SU-DHL-6 (cell line): ENCODE measurements around the gene PALMD.

Source experiments
- EZH2phosphoT487 ChIP-seq: fragments of 200-600 bp; sonication (generic), shearing (Covaris generic); conservative IDR thresholded peaks from 2 replicates; pipeline ENCODE4 v1.6.1; 2018; ENCODE audit warnings: mild to moderate bottlenecking, antibody characterized with exemption, low read length, moderate library complexity, mixed read lengths
- TF ChIP-seq, protein P1 (sequence below): fragments of 200-600 bp; sonication (generic); IDR thresholded peaks from one replicate; pipeline ENCODE4 v1.5.1; 2017; ENCODE audit warnings: antibody characterized with exemption, mild to moderate bottlenecking, low read length, moderate library complexity; ENCODE audit not compliant: insufficient read depth, poor library complexity, severe bottlenecking

DNA sequence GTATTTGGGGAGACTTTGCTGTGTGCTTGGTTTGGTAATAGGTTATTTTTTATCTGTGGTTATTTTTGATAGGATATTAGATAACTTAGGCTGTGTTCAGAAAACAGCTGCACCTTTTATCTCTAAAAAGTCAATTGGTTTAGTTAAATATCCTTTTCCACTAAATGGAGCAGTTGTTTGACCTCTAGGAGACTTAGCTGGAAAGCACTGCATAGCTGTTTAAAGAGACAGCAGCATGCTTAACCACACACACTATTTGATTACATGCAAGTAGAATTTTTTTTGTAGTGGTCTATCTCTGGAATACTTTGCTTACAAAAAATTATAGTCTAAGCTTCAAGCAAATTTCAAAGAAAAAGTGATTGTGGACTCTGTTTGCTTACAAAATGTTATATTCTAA is 6.5 kb upstream of the PALMD start:
- TF ChIP-seq, protein P1, sequence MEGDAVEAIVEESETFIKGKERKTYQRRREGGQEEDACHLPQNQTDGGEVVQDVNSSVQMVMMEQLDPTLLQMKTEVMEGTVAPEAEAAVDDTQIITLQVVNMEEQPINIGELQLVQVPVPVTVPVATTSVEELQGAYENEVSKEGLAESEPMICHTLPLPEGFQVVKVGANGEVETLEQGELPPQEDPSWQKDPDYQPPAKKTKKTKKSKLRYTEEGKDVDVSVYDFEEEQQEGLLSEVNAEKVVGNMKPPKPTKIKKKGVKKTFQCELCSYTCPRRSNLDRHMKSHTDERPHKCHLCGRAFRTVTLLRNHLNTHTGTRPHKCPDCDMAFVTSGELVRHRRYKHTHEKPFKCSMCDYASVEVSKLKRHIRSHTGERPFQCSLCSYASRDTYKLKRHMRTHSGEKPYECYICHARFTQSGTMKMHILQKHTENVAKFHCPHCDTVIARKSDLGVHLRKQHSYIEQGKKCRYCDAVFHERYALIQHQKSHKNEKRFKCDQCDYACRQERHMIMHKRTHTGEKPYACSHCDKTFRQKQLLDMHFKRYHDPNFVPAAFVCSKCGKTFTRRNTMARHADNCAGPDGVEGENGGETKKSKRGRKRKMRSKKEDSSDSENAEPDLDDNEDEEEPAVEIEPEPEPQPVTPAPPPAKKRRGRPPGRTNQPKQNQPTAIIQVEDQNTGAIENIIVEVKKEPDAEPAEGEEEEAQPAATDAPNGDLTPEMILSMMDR = no peak
- no peak for TF ChIP-seq EZH2phosphoT487
